DMS79 treated with DMSO at 0.1 percent for 48 hours (cell line): ENCODE results near the gene DNMT3A.

ENCODE experiments used
- DNase-seq: peaks from one replicate; lab custom pipeline; 2025; lab: John Stamatoyannopoulos, UW

The DNMT3A gene

GRCh38 chr2:25304826-25305596 lies 36.7 kb downstream of the DNMT3A start:
- DNase-seq, result no peak

DNA sequence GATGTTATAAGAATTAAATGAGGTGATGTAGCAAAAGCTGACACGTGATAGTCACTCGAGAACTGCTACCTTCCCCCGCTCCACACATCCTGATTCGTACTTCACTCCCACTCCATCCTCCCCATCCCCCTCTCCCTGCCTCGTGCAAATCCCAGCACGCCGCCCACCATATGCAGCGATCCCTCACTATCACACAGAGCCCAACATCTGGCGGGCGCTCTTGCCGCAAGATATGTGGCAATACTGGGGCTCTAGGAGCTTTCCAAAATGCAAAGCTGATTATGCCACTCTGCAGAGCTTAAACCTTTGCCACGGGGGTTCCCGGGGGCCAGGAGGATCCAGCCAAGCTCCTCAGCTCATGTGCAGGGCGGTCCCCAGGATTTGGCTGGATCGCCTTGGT lies 37.4 kb downstream of the DNMT3A start:
- DNase-seq, result no peak

DNA sequence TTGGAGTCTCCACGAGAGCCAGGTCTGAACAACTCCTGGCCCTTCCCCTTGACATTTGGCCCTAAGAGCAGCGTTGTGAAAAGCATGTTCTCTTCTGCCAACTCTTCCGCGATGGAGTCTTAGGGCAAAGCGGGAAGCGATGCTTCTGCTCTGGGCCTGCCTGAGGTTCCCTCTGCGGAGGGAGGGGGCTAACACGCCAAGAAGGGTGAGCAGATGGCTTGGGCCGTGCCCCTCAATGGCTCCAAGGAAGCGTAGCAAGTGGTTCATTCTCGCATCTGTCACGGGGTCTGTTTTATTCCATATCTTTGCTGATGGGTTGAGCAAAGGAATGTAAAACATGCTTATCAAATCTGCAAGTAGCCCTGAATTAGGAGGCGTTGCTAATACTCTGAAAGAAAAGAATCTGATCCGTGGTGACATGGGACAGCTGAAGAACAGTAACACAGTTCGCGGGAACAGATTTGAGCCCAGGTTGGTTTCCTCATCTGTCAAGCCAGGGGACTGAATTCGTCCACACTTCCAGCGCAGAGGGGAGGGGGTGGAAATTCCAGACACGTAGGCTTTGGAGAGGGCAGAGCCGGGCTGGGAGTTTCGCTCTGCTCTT lies 38.0 kb downstream of the DNMT3A start:
- no peak for DNase-seq

- no peak for DNase-seq
These were observed 38.9 kb downstream of the DNMT3A start for GRCh38 chr2:25302758-25303375.

DNA sequence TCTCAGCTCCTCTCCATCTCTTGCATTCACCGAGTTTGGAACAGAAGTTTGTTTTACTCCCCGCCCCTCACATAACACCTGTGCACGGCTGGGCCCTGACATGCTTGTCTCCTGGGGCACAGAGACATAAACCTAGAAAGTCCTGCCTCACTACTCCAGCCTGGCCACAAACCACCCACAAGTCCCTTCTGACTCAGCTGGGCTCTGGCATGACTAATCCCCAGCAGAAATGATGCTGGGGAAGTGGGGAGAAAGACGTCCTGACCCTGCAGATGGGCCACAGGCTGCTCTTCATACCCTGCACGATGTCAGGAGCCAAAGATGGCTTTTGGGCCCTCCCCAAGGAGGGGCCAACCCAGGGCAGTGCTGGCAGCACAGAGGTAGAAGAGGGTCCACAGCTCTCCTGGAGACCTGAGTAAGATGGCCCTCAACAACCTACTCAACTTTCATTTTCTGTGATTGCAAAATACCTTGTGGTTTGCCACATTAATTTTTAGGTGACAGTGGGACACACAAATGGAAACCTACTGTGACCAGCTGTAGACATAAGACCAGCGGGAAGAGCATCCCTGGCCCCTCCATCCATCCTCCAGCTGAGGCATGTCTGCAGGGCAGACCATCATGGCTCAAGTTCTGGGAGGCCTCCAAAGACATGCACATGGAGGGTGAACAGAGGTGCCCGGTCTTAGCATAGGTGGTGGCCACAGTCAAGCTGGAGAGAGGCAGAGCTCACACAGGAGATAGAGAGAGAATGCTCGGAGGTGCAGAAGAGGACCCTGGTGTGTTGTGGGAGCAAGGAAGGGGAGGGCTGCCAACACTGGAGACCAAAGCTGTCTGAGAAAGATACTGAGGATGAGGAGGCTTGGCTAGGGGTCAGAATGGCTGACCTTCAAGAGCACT lies 40.0 kb downstream of the DNMT3A start:
- DNase-seq, result no peak

- DNase-seq, result no peak
These were observed 41.7 kb downstream of the DNMT3A start for GRCh38 chr2:25300001-25300400.

- DNase-seq, result no peak
These were observed 42.8 kb downstream of the DNMT3A start for GRCh38 chr2:25298776-25299431.

DNA sequence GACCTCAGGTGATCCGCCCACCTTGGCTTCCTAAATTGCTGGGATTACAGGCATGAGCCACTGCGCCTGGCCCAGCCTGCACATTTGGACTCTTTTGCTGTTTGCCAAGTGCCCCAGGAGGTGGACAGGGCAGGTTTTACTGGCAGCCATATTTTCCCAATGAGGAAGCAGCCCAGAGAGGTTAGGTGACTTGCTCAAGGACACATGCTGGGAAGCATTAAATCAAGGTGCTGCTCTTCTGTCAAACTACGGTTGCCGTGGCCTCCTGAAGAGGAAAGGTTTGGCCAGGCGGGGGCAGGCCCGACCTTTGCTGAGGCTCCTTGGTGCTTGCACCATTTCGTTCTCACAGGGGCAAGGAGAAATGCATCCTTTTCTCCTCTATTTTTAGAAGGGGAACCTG lies 44.0 kb downstream of the DNMT3A start:
- no peak for DNase-seq

DNA sequence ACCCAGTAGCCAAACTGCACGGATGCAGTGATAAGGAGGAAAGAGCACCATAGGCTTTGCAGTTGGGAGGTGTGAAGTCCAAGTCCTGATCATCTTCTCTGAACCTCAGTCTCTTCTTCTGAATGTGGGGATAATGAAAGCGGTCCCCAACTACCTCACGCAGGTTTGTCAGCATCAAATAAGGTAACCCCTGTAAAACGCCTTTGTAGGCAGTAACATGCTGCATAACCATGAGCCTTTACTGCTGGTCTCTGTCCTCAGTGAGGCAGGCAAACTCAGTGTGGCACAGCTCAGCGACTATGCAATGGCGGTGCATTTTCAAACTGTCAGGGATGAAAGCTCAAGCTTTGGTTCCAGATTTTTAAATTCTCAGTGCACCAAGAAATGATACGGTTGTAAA lies 46.1 kb downstream of the DNMT3A start:
- DNase-seq, result no peak

- DNase-seq, result peak; percentile 75
These were observed 46.9 kb downstream of the DNMT3A start for GRCh38 chr2:25294573-25295462.

- DNase-seq, result no peak
These were observed 47.7 kb downstream of the DNMT3A start for GRCh38 chr2:25293958-25294562.

DNA sequence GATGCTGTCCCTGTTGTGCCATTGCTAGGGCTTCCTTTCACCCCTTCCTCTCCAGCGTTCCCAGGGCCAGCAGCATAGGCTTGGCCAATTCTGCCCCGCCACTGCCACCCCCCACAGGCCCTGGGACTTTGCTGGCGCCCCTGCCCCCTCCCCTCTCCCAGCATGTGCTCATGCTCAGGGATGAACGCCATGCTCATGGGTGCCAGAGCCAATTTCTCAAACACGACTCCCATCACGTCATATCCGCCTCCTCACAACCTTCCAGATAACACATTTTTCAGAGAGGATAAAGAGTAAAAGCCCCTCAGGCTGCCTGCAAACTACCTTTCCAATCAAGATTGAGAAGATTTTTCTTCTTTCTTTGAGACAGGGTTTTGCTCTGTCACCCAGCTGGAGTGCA lies 48.6 kb downstream of the DNMT3A start:
- DNase-seq, result no peak

DNA sequence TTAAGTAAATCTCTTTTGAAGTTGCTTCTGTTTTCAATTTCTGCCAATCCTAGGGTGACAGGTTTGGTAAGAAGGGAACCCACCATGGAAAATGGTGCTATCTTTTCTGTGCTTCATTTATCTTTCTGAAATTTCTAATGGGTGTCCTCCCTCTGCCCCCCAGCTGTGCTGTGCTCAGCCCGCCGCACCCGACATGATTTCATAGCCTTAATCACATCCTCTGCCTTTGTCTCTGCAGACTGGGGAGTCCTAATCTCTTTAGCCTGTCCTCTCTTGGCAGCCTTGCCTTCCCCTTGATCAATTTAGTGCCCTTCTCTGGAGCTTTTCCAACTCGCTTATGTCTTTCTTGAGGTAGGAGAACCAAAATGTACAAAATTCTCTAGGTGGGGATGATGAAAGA lies 49.3 kb downstream of the DNMT3A start:
- DNase-seq, result no peak

DNA sequence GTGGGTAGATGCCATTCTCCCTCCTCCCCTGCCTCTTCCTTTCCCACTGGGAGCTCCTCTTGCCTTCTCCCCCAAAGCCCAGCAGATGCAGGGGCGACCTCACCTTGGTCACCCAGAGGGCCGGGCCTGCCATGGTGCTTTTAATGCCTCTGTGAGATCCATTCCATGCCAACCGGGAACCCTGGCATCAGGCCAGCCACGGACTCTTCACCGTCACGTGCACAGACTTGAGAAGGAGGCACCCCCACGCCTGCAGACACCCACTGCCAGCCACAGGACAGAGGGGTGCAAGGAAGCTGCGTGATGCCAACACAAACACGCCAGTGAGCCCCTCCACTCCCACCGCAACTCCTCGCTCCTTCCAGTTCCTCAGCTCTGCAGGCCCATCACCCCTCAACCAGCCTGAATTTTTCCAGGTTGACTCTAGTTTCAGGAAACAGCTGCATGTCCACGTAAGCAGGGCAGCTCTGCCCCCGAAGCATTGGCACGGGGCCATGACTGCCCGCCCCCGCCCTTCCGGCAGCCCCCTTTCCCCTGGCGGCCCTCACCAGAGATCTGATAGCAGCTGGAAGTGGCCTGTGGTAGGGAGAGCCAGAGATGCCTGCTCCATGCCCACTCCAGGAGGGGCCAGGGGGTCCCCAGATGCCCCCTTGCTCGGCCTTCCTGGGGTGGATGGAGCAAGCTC lies 50.8 kb downstream of the DNMT3A start:
- peak; percentile 66 for DNase-seq

DNA sequence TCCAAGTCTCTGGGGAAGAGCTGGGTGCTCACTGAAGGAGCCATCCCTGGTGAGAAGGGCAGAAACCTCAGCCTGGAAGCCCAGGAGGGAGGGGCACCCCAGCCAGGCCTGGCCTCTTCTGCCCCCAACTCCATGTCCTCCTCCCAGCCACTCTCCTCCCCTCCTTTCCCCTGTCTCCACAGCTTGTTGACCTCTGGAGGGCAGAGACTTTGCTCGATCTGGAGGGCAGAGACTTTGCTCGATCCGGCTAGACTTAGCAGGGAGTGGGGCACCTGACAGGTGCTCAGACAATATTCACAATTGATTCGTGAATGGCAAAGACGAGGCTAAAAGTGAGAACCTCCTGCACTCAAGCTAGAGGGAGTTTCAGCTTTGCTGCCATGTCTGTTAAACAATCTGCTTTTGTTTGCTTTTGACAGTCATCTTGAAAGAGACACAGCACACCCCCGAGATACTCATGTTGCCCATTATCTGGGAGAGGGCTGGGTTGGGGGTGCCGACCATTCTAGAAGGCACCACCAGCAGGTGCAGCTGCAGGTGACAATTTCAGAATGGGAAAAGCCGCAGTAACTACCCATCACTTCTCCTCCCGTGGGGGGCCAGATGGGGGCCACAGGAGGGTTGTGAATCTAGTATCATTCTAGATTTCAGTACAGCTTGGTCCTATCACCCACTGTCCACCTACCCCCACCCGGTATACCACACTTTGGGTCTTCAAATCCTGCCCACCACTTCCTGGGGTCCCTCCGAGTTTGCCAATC lies 54.8 kb downstream of the DNMT3A start:
- no peak for DNase-seq

DNA sequence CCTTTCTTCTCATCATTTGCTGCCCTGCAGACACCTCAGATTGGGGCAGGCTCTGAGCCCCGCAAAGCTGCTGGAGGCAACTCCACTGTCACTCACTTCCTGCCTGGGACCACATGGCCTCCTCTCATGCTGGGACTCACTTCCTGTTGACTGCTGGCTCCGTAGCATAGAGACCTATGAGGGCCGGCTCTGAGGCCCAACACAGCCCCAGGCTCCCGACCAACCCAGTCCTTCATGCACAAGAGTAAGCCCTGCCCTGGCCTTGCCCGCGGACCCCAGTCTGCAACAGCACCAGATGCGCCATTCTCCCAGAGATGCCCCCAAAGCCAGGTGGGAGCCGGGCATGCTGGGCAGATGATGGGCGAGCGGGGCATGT lies 55.7 kb downstream of the DNMT3A start:
- no peak for DNase-seq

DNA sequence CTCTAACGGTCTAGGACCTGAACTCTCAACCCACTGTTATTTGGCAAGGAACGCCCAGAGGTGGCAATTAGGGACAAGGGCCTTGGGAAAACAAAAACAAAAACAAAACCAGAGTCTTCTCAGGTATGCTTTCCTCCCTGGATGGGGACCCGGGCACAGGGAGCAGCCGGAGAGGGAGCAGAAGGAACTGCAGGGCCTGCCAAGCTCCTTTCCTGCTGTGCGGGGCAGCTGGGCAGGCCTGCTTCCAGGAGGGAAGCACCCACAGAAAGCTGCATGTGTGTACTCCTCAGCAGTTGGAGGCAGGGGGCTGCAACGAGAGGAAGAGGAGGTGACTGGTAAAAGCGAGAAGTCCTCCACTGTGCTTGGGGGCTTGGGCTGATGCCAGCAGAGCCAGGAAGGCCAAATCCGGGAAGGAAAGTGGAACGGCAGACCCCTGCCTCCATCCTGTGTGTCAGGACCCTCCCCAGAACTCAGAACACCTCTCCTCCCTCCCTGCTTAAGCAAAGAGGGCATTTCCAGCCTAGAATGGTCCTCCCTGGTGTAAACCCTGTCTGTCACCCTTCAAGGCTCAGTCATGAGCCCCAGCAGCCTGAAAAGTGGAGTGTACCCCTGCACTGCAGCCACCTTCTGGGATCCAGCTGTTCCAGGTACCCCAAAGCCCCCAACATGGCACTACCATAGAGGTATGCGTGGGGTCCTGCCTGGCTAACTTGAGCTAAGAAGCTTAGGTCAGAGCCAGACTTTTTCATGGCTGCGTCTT lies 56.3 kb downstream of the DNMT3A start:
- no peak for DNase-seq

DNA sequence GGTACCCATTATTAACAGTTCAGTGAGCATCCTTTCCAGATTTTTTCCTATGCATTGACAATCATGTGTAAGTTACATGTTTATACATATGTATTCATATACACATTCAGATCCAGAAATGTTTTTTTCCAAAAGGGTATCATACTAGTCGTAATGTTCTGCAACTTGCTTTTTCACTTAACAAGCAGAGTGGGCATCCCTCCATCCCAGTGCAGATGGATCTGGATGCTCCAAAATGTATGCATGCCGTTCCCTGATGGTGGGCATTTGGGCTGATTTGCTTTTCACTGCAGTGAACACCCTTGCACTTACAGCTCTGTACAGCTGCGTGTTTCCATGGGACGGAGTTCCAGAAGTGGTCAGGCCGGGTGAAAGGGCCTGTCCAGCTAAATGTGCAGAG lies 57.0 kb downstream of the DNMT3A start:
- DNase-seq, result no peak
